Kasumi-1 (cell line): ENCODE measurements around the gene ARHGAP18.
A peak's percentile ranks its signal among the peaks of the same experiment; 100 is the strongest.

ENCODE experiments used
- DNase-seq, 2 experiments: peaks; one replicate each; lab custom pipeline; 2025; lab: John Stamatoyannopoulos, UW

The ARHGAP18 gene

DNA sequence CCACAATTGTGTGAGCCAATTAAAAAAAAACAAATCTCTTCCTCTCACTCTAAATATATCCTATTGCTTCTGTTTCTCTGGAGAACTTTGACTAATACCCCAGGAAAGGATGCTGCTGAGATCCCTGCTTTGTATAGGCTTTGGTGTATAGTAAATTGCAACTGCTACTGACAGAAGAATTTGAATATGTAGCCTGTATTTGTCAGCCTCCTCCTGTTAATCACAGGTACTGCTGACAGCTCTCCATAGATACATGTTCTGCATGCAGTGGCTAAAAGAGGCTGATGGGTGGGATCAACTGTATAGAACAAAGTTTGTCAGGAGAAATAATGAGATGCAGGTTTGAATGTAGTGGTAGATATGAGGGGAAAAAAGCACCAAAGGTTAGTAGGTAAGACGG, 95.0 kb downstream of the ARHGAP18 start:
- no peak for DNase-seq

GRCh38 chr6:129614464-129614863, 95.5 kb downstream of the ARHGAP18 start:
- DNase-seq, result no peak

DNA sequence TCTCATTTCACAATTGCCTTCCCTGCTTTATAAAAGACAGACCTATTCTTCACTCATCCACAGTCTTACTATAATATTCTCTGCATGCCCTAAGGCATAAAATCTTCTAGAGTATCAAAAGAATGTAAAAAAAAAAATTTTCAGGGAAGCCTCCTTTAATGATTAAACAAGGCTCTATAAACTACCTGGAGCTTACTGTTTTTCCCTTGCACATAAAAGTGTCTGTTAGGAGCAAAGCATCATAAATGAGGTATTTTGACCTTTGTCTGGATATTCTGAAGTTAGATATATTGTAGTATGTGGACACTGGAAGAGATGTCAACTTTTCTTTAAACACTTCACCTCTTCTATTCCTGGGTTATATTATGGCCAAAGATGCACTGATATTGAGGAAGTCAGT, 97.5 kb downstream of the ARHGAP18 start:
- no peak for DNase-seq

DNA sequence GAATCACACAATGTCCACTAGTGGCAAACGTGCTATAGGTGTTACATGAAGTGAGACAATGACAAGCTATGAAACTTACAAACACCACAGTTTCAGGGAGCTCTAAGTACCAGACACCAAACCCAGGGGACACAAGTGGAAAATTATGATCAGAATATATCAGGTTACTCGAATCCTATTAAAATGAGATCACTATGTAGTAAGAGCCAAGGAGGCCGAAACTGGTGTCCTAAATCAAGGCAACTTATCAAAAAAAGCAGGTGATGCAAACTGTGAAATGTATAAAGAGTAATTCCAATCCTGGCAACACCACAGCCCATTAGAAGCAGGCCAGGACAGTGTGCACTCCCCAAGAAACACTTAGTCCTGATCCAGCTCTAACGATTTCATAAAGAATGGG, 100.3 kb downstream of the ARHGAP18 start:
- no peak for DNase-seq

GRCh38 chr6:129608886-129609537, 101.0 kb downstream of the ARHGAP18 start:
- DNase-seq, result no peak

DNA sequence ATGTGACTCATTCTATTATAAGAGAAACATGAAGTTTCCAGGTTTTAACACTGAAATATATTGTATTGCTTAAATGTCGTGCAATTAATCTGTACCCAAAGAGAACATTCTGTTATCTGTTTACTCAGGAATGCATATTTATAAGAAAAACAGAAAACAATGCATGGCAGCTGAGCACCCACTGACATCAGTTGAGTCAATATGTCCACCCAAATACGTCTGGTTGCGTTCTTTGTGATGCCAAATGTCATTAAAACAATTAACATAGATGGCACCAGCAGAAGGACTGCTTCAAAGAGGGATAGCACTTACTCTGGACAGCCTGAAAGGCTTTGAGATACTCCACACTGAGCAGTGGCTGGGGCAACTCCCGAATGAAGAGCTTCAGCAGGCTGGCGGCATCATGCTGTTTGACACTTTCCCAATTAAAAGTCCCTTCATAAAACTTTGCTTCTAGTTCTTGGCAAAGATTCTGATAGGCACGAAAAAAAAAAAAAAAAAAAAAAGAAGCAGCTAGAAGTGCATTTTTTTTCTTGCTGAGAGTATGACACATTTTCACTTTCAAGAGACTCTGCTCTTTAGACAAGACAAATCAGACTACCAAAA, 102.3 kb downstream of the ARHGAP18 start:
- no peak for DNase-seq

DNA sequence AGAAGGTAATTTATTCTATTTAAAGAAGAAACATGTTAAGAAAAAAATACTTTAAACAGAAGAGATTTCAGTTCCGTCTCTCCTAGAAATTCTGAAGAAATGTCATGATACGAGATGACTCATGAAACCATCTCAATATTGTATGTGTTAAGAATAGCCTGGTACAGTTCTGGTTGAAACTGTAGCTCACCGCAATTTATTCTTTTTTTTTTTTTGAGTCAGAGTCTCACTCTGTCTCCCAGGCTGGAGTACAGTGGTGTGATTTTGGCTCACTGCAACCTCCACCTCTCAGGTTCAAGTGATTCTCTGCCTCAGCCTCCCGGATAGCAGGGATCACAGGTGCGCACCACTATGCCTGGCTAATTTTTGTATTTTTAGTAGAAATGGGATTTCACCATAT, 103.3 kb downstream of the ARHGAP18 start:
- DNase-seq, result no peak

DNA sequence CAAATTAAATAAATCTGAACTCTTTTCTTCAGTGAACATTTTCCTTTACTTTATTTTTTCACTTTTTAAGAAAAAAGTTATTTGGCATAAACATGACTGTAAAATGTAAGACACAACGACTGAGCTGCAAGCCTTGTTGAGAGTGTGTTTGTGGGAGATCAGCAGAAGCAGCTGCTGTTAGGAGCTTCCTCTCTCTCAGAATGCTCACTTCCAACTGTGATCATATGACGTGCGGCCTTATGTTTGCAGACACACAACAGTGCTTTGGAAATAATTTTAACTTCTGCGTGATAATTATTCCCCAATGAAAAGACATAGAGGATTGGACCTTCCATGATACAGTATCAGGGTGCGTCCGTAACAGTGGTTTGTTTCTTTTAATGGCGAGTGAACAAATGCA, 104.0 kb downstream of the ARHGAP18 start:
- DNase-seq, result peak in 1 of 2 experiments; percentile 10

- no peak for DNase-seq
These were observed 104.9 kb downstream of the ARHGAP18 start for GRCh38 chr6:129605095-129605494.

DNA sequence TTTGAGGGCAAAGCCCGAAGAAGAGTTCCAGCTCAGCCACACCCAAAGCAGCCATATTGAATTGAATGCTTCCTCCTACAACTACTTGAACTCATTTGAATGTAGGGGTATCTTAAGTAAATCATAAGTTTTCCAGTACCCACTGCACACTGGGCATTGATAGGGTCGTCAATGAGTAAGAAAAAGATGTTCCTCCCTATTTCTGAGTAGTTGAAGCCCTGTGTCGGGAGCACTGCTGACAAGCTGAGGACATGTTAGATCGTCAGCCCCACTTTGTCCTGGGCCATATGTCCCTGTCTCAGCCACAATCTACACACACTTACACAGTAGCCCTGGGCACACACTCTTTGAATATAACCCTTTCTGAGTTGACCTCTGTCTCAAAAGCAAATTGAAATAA, 105.7 kb downstream of the ARHGAP18 start:
- DNase-seq, result no peak

DNA sequence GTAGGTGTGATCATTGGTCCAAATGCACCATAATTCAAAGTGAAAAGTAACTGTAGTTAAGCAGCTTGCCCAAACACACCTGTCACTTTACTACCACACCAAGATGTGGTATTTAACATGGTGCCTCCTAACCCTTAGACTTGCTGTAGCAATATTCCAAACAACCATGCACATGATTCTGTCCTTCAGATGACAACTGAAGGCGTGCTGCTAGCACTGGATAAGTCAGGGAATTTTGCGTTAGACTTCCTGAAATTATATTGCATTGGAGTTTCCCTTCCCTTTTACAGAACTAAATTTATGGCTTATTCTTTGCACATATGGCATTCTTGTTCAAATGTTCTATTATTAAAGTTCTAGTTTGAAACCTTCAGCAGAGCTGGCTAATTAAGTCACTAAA, 106.2 kb downstream of the ARHGAP18 start:
- DNase-seq, result no peak

GRCh38 chr6:129601323-129601722, 108.7 kb downstream of the ARHGAP18 start:
- no peak for DNase-seq

- DNase-seq, result no peak
These were observed 110.5 kb downstream of the ARHGAP18 start for GRCh38 chr6:129599467-129599866.

DNA sequence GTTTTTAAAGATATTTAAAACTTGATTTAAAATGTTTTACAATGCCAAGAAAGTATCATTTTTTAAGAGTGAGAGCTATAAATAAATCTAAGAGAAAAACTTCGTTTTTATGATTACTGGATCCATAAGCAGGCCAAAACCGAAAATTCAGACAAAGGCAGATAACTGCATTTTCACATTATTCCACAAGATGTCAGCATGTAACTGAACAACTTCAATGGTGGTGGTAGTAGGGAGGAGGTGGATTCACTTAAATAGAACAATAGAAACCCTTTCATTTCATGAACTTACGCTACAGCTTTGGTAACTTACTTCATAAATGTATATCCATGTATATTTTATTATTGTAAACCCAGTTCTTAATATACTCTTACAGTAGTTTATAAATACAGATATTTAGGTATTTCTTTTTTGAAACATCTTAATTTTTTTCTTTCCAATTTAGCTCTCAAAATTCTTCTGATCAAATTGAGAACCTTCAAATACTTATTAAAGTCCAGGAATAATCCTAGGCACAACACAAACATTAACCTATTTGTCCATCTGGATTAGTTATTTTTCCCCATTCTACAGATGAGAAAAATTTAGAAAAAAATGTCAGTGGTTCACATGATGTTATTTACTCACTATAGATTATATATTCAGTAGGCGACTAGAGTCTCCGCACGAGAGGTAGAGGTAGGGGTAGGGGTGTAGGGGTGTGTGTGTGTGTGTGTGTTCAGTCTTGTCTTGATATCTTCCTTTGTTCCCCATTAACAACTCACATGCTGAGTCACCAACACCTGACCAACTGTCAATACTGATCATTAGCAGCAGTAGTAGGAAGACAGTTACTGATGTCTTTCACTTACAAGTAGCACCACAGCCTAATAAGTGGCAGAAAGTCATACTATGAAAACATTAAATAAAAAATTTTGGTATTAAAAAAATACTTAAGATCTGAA, 111.5 kb downstream of the ARHGAP18 start:
- DNase-seq, result peak; percentile 63 to 86

- no peak for DNase-seq
These were observed 112.8 kb downstream of the ARHGAP18 start for GRCh38 chr6:129597023-129597713.

DNA sequence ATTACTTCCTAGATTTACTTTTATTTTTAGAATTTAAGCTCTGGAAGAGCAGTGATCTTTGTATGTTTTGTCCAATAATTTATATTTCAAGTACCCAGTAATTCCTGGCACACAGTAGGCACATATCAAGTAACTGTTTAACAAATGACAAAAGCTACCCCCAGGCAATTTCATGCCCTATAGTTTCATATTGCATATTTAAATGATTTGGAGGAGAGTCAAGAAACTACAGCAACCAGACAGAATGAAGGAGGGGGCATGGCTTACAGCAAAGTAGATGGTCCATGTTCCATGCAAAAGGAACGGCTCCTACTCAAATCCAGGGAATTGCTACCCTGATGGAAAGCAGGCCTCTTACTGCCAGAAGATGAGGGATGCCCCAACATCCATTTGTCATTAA, 113.5 kb downstream of the ARHGAP18 start:
- no peak for DNase-seq

DNA sequence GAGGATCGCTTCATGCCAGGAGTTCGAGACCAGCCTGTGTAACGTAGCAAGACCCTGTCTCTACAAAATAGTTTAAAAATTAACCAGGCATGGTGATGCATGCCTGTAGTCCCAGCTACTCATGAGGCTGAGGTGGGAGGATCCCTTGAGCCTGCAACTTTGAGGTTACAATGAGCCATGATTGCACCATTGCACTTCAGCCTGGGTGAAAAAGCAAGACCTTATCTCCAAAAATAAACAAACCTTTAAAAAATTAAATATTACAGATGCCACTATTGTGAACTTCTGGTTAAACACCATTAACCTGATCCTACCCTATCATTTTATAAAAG, 116.8 kb downstream of the ARHGAP18 start:
- DNase-seq, result no peak

DNA sequence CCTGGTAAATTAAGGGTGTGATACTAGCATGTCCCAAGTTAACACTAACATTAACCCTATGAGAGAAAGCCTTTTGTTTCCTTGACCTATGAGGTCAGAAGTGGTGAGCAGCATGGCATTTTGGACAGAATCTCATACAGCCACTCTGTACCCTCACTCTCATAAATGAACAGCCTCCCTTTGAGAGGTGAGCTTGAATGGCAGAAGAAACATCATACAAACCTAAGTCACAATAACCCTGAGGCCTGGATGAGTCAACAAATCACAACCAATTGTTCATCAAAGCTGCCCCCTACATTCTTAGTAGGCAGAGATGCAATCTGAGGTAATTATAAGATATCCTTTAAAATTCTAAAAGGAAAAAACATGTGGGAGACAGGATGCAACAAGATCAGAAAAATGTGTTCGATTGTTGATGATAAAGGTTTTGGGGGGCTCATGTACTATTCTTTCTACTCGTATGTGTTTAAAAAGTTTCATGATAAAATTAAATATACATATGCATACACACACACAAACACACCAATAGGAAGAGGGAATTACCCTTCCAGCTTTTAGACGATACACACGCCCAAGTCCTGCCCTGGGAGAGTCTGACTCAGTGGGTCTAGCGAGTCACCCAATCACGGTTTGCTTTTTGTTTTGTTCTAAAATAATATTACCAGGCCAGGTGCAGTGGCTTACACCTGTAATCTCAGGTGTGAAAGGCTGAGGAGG, 117.3 kb downstream of the ARHGAP18 start:
- DNase-seq, result no peak

DNA sequence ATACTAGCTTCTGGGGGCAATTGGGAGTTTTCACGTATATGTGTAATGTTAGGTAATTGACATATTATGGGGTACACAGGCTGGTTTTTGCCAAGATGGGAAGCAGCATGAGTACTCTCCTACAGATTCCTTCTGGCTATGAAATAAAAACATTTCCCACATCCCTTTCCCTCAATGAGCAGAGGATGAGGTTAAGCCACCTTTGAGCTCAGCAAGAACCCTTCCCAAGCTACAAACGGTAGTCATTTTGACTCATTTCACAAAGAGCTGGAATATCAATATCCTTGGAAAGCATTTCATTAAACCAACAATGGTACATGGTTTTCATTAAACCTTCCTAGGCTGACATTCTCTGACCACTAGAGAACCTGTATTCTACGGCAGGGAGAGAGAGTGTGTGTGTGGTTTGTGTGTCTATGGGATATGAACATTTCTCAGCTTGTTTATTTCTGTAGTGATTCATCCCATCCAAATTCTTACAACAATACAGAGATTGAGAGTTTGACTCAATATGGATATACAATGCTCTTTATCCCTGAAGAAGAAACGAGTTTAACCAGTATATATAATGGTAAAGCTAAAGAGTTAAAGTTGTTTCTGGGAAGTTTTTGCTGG, 119.5 kb downstream of the ARHGAP18 start:
- DNase-seq, result no peak

GRCh38 chr6:129586815-129587214, 123.2 kb downstream of the ARHGAP18 start:
- DNase-seq, result no peak

- no peak for DNase-seq
These were observed 126.1 kb downstream of the ARHGAP18 start for GRCh38 chr6:129583866-129584265.
